ENCODE measurements around the gene HIBCH. TPM values are rescaled to one million over a fixed set of nuclear protein-coding genes. Genes with fewer than 3 reads are reported as not detected.
A peak's percentile ranks its signal among the peaks of the same experiment; 100 is the strongest.

The HIBCH gene
- total RNA-seq, 4 donors from 2014 or later, result 16.5 to 20.1 (median 18.3) TPM

- ATAC-seq, result peak; percentile 65
- TF ChIP-seq POLR2AphosphoS5 (IDR thresholded peaks at IDR 0.05) (no peak), POLR2A (IDR thresholded peaks at IDR 0.05) (no peak), EP300 (IDR thresholded peaks at IDR 0.05) (no peak), CTCF (IDR thresholded peaks at IDR 0.05) (no peak)
- no peaks in the 10 kb centered on the region for H3K36me3 ChIP-seq
- H3K4me3 ChIP-seq, result no peak overlapping the region
- H3K27ac ChIP-seq, result no peak overlapping the region
- no peaks in the 10 kb centered on the region for H3K9me3 ChIP-seq
- 90 to 93% methylated on average over 3 of the region's 3 CpGs for WGBS, 2 donors (ENCODE audit: low coverage in 1 of 2)
- H3K4me1 ChIP-seq, result peaks cover 0 to 13% (median 0%) of the 10 kb centered on the region in 3 donors
- H3K27me3 ChIP-seq, result no peaks in the 10 kb centered on the region
Measured at GRCh38 chr2:190186238-190186637, 133.4 kb downstream of the HIBCH start.

GRCh38 chr2:190185380-190185779, 134.2 kb downstream of the HIBCH start:
- no peaks in the 10 kb centered on the region for H3K36me3 ChIP-seq
- H3K4me1 ChIP-seq, result peaks cover 0 to 21% (median 0%) of the 10 kb centered on the region in 3 donors
- H3K9me3 ChIP-seq, result no peaks in the 10 kb centered on the region
- H3K27ac ChIP-seq, result no peak overlapping the region
- no peaks in the 10 kb centered on the region for H3K27me3 ChIP-seq
- no peak for TF ChIP-seq POLR2A (IDR thresholded peaks at IDR 0.05)
- TF ChIP-seq EP300 (IDR thresholded peaks at IDR 0.05), result no peak
- no peak for TF ChIP-seq POLR2AphosphoS5 (IDR thresholded peaks at IDR 0.05)
- TF ChIP-seq CTCF (IDR thresholded peaks at IDR 0.05), result no peak
- H3K4me3 ChIP-seq, result no peak overlapping the region
- WGBS, 2 donors (ENCODE audit: low coverage in 1 of 2), result 94 to 100% methylated on average over 2 of the region's 2 CpGs
- no peak for ATAC-seq

GRCh38 chr2:190184460-190184859, 135.2 kb downstream of the HIBCH start:
- no peaks in the 10 kb centered on the region for H3K9me3 ChIP-seq
- H3K27ac ChIP-seq, result no peak overlapping the region
- TF ChIP-seq POLR2AphosphoS5 (IDR thresholded peaks at IDR 0.05) (no peak), CTCF (IDR thresholded peaks at IDR 0.05) (no peak), POLR2A (IDR thresholded peaks at IDR 0.05) (no peak), EP300 (IDR thresholded peaks at IDR 0.05) (no peak)
- no peaks in the 10 kb centered on the region for H3K36me3 ChIP-seq
- H3K4me1 ChIP-seq, result peaks cover 0 to 31% (median 0%) of the 10 kb centered on the region in 3 donors
- no peaks in the 10 kb centered on the region for H3K27me3 ChIP-seq
- H3K4me3 ChIP-seq, result no peak overlapping the region
- 71 to 90% methylated on average over 2 to 4 of the region's 4 CpGs for WGBS, 2 donors (ENCODE audit: low coverage in 1 of 2)
- no peak for ATAC-seq

- ATAC-seq, result no peak
- WGBS, 2 donors (ENCODE audit: low coverage in 1 of 2), result 53 to 61% methylated on average over 2 of the region's 2 CpGs
- H3K27ac ChIP-seq, result peak overlapping the region in 2 of 4 donors; percentile 9 to 43
Measured at GRCh38 chr2:190183539-190183938, 136.1 kb downstream of the HIBCH start.

More at GRCh38 chr2:190183539-190183938, 136.1 kb downstream of the HIBCH start:
- Histone ChIP-seq H3K4me1 (peaks cover 0 to 31% (median 0%) of the 10 kb centered on the region in 3 donors), H3K27me3 (no peaks in the 10 kb centered on the region), H3K4me3 (peak overlapping the region in 1 of 2 donors; percentile 84), H3K36me3 (no peaks in the 10 kb centered on the region), H3K9me3 (no peaks in the 10 kb centered on the region)
- TF ChIP-seq CTCF (IDR thresholded peaks at IDR 0.05), result peak in 1 of 4 experiments; percentile 26
- no peak for TF ChIP-seq POLR2AphosphoS5 (IDR thresholded peaks at IDR 0.05)
